Vein endothelial cell (primary cell): Measurements from ENCODE around the gene HSPA14. TPM values are rescaled to one million over a fixed set of nuclear protein-coding genes. Genes with fewer than 3 reads are reported as not detected.

Source experiments
- total RNA-seq: library from RNA; depleted of rRNA; stranded (reverse); fragments of >200 nt; gene quantifications from 2 replicates; pipeline ENCODE4 v1.2.3, GENCODE V29; 2012

Gene HSPA14
- 11.1 and 18.6 TPM in 2 replicates for total RNA-seq

GRCh38 chr10:14837757-14838581 is at the start of gene HSPA14, which contains the start of the genes CDNF and MSANTD7:
TSS of gene HSPA14 (plus strand) at chr10:14838306. CDS start at chr10:14838403, 97 bp downstream.
TSS of gene CDNF (minus strand) at chr10:14838037. CDS start at chr10:14837946, 91 bp downstream.
TSS of gene MSANTD7 (plus strand) at chr10:14838306. CDS start at chr10:14842285, 3,979 bp downstream.

GRCh38 chr10:14878266-14879123 is 40.4 kb downstream of the HSPA14 start, which contains the start of gene SUV39H2:
TSS of gene SUV39H2 (plus strand) at chr10:14878866. CDS start at chr10:14878889, 23 bp downstream.

Other genes with a start within 250 kb of the HSPA14 start
- 159 and 174 TPM in 2 replicates for gene FAM107B, start 63.4 kb upstream of the HSPA14 start, total RNA-seq
- gene CDNF, start 269 bp upstream of the HSPA14 start, total RNA-seq = 0.86 and 1.6 TPM in 2 replicates
- 17.0 and 22.2 TPM in 2 replicates for gene MSANTD7, start within 50 bp of the HSPA14 start, total RNA-seq
- gene SUV39H2, start 40.6 kb downstream of the HSPA14 start, total RNA-seq = 14.4 and 21.3 TPM in 2 replicates
- 5.6 and 11.4 TPM in 2 replicates for gene DCLRE1C, start 115.8 kb downstream of the HSPA14 start, total RNA-seq
- not detected in 2 replicates for gene MEIG1, start 121.1 kb downstream of the HSPA14 start, total RNA-seq
- gene OLAH, start 205.6 kb downstream of the HSPA14 start, total RNA-seq = under 0.01 TPM in 1 of 2 replicates, not detected in the other